ENCODE results near the gene MUS81. TPM values are rescaled to one million over a fixed set of nuclear protein-coding genes. Genes with fewer than 3 reads are reported as not detected.

MUS81 gene
- total RNA-seq, 2 experiments from 2014 or later = 102 to 130 TPM

GRCh38 chr11:65862941-65863888, 3.0 kb downstream of the MUS81 start:
- POLR2A ChIA-PET = interaction anchor here (0.6 kb wide), 1 partner anchor 190 kb away, joined by 4 read pairs; no protein-coding TSS in a partner anchor
- Histone ChIP-seq H3K36me3 (ENCODE audit: insufficient read depth, low read length) (peaks cover 59% of the 10 kb centered on the region), H3K4me1 (ENCODE audit: insufficient read depth, low read length, poor library complexity, severe bottlenecking) (peaks cover 30% of the 10 kb centered on the region), H3K4me2 (ENCODE audit: low read length) (no peak overlapping the region), H3K9me2 (ENCODE audit: insufficient read depth, low read length) (no peaks in the 10 kb centered on the region), H2AFZ (ENCODE audit: low read length) (no peak overlapping the region), H3K4me3 (ENCODE audit: low read depth, low read length, poor library complexity, severe bottlenecking) (no peak overlapping the region), H3K9me3 (ENCODE audit: low read length) (no peaks in the 10 kb centered on the region), H4K20me1 (ENCODE audit: insufficient read depth, low read length) (peaks cover 4% of the 10 kb centered on the region; the same call in 1 of the 2 replicates), H3K79me2 (ENCODE audit: insufficient read depth, low read depth, low read length) (peaks cover 14% of the 10 kb centered on the region; the same call in 1 of the 2 replicates), H3K27ac (ENCODE audit: low read depth, low read length, poor library complexity, severe bottlenecking) (no peak overlapping the region)
- intact Hi-C loops (cut with micrococcal nuclease; ENCODE audit: unreplicated experiment) = no loop called here
- no TSS peak for BruUV-seq (replicated peaks)
- DNase-seq (ENCODE audit: low spot score) = no peak
- CTCF ChIA-PET (ENCODE audit: unreplicated experiment) = interaction anchor here (0.6 kb wide), 1 partner anchor 26 kb away, joined by 3 read pairs; no protein-coding TSS in a partner anchor
- TF ChIP-seq EZH2phosphoT487 (IDR thresholded peaks at IDR 0.05; ENCODE audit: borderline replicate concordance, low read depth, low read length) = no peak
- TF ChIP-seq CTCF (conservative IDR thresholded peaks at IDR 0.05; ENCODE audit: low read length) = no peak

GRCh38 chr11:65863889-65864705, 3.9 kb downstream of the MUS81 start:
- ChIA-PET CTCF (ENCODE audit: unreplicated experiment) (interaction anchor here (0.6 kb wide), 1 partner anchor 25 kb away, joined by 3 read pairs; no protein-coding TSS in a partner anchor), POLR2A (interaction anchor here (0.6 kb wide), 1 partner anchor 190 kb away, joined by 4 read pairs; no protein-coding TSS in a partner anchor)
- no TSS peak for BruUV-seq (replicated peaks)
- H4K20me1 ChIP-seq (ENCODE audit: insufficient read depth, low read length) = peaks cover 4% of the 10 kb centered on the region; the same call in 1 of the 2 replicates
- H3K4me3 ChIP-seq (ENCODE audit: low read depth, low read length, poor library complexity, severe bottlenecking) = no peak overlapping the region
- H3K9me3 ChIP-seq (ENCODE audit: low read length) = no peaks in the 10 kb centered on the region
- H3K9me2 ChIP-seq (ENCODE audit: insufficient read depth, low read length) = no peaks in the 10 kb centered on the region
- H3K79me2 ChIP-seq (ENCODE audit: insufficient read depth, low read depth, low read length) = peaks cover 14% of the 10 kb centered on the region; the same call in 1 of the 2 replicates
- intact Hi-C loops (cut with micrococcal nuclease; ENCODE audit: unreplicated experiment) = no loop called here
- peaks cover 22% of the 10 kb centered on the region for H3K4me1 ChIP-seq (ENCODE audit: insufficient read depth, low read length, poor library complexity, severe bottlenecking)
- no peak overlapping the region for H3K27ac ChIP-seq (ENCODE audit: low read depth, low read length, poor library complexity, severe bottlenecking)
- H2AFZ ChIP-seq (ENCODE audit: low read length) = no peak overlapping the region
- H3K4me2 ChIP-seq (ENCODE audit: low read length) = no peak overlapping the region
- DNase-seq (ENCODE audit: low spot score) = no peak
- TF ChIP-seq EZH2phosphoT487 (IDR thresholded peaks at IDR 0.05; ENCODE audit: borderline replicate concordance, low read depth, low read length) (no peak), CTCF (conservative IDR thresholded peaks at IDR 0.05; ENCODE audit: low read length) (no peak)
- peaks cover 59% of the 10 kb centered on the region for H3K36me3 ChIP-seq (ENCODE audit: insufficient read depth, low read length)
